Embryonic facial prominence (tissue), 1 donor: ENCODE data around the gene UBAP1.
"Not testable (repeated sequence)": the region's sequence is repeated elsewhere in the genome, so short reads cannot be mapped to it uniquely, and the experiment has no call there.

Experiments
- DNase-seq: peaks from one replicate; pipeline ENCODE4 v3.0.0-alpha.2; 2016; ENCODE audit errors: extremely low spot score

Gene UBAP1

DNA sequence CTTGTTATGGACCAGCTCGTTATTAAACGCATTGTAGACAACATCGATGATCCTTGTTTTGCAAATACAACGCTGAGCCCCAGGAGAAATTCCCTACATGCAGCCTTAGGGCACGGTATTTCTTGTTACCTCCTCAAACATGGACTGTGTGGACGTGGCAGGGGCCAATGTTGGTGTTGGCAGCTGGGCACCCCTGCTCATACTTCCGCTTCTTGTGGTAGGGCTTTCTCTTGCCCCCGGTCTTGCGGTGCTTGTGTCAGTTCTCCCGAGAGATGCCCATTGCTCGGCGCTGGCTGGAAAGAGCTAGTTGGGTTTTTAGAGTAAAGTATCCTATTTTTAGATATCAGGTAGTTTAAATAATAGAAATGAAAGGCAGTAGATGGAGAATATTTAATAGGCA lies 45.5 kb downstream of the UBAP1 start:
- DNase-seq, result no peak

DNA sequence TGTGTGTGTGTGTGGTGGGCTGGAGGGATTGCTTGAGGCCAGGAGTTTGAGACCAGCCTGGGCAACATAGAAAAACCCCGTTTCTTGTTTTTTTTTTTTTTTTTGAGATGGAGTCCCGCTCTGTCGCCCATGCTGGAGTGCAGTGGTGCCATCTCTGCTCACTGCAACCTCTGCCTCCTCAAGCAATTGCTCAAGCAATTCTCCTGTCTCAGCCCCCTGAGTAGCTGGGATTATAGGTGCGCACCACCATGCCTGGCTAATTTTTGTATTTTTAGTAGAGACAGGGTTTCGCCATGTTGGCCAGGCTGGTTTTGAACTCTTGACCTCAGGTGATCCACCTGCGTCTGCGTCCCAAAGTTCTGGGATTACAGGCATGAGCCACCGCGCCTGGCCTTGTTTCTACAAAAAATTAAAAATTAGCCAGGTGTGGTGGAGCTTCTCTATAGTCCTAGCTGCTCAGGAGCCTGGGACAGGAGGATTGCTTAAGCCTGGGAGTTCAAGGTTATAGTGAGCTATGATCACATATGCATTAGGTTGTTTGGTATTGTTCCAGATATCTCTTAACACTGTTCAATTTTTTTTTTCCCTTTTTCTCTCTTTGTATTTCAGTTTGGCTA lies 47.4 kb downstream of the UBAP1 start:
- DNase-seq, result not testable (repeated sequence)

DNA sequence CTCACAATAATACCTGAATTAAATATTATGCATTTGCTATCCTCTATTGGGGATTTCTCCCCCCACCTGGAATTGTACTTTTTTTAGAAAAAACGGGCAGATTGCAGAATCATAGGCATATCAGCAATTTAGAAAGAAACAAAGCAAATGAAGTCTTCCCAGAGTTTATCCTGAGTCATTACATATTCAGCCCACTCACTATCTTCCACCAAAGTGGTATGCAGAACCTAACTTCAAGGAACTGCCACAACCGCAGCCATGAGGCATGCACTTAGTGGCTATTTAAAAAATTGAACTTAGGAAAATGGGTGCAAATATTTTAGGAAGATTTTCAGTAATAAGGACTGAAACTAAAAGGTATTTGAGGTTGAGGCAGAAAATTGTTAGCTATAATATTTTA lies 48.6 kb downstream of the UBAP1 start:
- no peak for DNase-seq

DNA sequence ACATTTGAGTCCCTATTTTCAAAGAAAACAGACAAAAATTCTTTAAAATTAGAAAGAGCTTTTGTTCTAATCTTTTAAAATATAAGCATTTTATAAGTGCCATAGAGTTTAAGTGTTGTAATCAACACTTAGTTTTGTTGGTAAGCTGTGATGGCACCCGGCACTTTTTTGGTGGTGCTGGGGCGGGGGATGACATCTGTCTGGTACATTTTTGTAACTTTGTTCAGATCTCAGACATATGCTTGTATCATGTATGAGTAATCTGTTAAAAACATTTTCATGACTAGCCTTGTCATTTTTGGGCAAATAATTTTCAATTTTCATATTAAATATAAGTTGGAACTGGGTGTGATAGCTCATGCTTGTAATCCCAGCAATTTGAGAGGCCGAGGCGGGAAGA lies 51.7 kb downstream of the UBAP1 start:
- DNase-seq, result no peak

DNA sequence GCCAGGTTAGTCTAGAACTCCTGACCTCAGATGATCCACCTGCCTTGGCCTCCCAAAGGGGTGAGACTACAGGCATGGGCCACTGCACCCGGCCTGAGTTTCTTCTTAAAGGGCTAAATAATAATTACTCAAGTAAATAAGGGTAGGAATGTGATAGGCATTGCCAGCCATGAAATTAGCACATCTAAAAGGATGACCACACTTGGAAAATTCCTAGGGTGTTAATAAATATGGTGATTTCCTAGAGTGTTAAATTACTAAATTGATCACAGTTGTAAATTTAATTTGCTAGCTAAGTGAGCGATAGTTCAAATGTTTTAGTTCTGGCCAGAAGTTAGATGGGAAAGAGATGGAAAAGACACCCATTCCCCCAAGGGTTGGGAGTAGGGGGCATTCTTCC lies 53.4 kb downstream of the UBAP1 start:
- no peak for DNase-seq

DNA sequence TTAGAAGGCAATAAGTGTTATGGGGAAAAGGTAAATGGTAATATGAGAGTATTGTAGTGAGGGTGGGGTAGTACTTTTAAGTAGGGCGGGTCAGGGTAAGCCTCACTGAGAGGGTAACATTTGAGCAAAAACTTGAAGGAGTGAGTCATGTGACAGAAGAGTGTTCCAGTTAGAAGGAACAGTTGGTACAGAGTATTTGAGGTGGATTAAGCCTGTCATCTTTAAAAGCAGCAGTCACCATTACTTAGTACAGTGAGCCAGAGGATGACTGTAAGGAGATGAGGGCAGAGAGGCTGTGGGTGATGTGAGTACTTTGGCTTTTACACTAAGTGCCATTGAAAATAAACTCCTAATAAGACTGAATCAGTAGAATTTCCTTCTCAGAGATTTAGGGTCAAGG lies 54.8 kb downstream of the UBAP1 start:
- no peak for DNase-seq

DNA sequence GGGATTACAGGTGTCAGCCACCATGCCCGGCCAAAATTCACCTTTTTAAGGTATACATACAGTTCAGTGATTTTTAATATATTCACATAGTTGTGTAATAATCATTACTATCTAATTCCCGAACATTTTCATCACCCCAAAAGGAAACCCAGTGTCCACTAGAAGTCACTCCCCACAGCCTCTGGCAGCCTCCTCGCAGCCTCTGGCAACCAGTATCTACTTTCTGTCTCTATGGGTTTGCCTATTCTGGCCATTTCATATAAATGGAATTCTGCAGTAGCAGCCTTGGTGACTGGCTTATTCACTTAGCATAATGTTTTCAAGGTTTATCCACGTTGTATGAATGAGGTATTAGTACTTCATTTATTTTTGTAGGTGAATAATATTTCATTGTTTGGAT lies 59.0 kb downstream of the UBAP1 start:
- DNase-seq, result no peak

DNA sequence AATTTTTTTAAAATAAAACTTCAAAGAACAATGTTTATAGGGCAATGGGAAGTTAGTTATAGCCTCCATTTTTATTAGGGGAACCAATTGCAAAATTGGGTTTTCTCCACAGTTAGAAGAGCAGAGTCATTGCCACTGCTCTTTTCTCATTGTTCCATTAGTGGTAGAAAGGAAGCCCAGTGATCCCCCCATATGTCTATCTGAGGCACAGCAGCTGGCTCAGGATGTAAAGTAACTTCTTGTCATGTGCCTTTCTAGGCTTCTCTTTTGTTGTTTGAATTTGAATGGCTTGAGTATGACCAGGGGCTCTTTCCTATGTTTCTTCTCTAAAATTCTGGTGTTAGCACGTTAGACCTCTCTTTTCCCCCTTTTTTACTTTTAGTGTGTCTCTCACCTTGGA lies 61.2 kb downstream of the UBAP1 start:
- no peak for DNase-seq

DNA sequence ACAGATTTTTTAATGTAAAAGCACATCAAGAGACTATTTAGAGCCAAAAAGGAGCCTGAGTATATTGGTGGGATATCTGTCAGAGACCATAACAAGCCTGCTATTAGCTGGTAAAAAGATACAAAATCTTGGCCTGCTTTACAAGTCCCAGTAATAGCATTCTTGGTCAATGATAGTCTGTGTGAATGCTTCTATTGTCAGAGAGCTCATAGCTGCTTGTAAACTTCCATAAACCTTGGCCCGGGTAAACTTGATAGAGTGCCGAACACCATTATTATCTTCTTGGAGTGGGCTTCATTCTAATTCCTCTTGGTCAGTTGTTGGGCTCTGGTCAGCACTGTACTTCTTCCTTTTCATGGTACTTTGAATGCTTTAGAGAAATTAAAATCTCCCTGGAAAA lies 64.0 kb downstream of the UBAP1 start:
- DNase-seq, result no peak

DNA sequence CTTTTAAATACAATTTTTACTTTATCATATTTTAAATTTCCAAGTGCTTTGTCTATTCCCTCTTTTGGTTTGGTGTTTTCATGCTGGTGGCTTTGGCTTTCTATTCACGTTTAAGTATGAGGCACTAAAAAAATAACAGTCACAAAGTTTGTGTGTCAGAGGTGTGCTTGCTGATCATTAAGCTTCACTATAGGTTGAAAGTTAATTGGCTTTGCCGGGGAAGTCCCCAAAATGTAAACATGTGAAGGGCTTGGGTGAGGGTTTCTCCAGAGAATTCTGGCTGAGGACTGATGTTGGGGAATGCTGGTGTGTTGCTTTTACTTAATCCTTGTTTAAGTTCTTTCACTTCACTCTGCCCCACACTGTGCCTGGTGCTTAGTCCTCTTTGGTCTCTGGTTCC lies 66.4 kb downstream of the UBAP1 start:
- not testable (repeated sequence) for DNase-seq

DNA sequence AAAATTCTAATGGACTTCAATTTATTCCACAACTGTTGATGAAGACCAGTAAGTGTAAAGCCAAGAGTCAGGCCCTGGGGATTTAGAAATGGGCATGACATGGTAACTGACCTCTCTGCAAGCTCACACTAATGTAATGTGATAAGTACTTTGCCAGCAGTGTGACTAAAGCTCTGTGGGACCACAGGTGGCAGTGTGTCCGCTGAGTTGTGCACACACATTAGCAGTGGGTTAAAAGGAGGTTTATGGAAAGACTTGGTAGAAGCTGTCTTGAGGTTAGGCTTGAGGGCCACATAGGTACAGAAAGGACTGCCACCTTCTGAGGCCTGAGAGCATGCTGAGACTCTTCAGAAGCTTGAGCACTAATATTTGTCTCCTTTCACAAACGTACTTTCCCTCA lies 67.6 kb downstream of the UBAP1 start:
- DNase-seq, result no peak

DNA sequence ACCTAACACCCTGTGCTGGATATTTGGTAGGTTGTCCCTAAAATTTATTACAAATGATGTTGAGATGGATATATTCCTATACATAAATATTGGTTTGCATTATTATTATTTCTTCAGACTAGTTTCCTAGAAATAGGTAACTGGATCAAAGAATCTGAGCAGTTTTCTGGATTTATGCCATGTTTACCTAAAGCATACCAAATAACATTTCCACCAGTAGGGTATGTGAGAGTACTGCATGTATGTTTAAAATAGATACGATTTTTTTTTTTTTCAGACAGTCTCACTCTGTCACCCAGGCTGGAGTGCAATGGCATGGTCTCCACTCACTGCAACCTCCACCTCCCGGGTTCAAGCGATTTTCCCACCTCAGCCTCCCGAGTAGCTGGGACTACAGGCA lies 68.9 kb downstream of the UBAP1 start:
- DNase-seq, result not testable (repeated sequence)

DNA sequence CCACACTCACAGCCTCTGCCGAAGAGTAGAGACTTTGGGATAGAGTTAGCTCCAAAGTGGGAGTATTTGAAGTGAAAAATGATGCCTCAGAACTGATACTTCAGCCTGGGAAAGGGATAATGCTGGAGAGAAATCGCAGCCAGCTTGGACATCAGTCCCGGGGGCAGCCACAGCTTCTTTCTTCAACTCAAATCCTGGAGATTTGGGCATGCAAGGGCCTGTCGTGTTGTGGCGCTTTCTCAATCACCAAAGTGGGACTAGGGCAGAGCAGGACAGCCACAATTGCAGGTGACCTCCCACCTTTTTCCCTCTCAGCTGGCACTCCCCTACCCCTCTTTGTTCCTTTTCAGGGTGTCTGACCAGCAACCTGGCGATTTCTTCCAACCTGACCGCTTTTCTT lies 70.4 kb downstream of the UBAP1 start:
- no peak for DNase-seq

DNA sequence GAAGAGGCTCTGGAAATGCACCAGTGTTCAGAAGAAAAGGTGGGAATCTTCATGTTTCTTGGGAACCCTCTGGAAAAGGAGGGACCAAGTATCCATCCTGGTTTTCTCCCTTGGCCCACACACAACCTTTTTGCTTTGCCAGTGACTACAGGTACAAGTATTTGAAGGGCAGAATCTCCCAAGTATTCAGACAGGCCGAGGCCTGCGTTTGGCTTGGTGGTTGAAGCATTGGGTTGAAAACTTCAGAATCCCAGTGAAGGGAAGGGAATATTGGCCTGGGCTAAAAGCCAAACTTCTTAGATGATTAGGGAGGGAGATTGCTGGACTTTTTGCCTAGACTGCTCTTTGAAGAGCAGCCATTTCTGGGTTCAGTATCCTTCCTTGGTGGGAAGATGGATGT lies 71.9 kb downstream of the UBAP1 start:
- DNase-seq, result no peak

DNA sequence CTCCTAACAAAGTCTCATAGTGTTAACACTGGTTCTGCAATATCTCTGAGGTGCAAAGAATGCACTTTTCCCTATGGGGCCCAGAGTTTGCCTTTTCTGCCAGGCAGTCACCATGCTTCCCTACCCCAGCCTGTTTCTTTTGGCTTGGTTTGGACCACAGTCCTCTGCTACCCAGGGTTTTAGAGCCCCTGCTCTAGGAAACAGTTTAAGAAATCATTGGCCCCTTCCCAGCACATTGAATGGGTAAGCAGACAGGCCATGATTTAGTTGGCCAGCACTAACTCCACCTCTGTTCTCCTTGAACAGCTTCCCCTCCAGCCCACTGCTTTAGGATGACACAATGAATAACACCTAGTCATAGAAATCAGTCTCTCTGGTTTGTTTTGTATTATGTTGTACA lies 73.2 kb downstream of the UBAP1 start:
- no peak for DNase-seq

DNA sequence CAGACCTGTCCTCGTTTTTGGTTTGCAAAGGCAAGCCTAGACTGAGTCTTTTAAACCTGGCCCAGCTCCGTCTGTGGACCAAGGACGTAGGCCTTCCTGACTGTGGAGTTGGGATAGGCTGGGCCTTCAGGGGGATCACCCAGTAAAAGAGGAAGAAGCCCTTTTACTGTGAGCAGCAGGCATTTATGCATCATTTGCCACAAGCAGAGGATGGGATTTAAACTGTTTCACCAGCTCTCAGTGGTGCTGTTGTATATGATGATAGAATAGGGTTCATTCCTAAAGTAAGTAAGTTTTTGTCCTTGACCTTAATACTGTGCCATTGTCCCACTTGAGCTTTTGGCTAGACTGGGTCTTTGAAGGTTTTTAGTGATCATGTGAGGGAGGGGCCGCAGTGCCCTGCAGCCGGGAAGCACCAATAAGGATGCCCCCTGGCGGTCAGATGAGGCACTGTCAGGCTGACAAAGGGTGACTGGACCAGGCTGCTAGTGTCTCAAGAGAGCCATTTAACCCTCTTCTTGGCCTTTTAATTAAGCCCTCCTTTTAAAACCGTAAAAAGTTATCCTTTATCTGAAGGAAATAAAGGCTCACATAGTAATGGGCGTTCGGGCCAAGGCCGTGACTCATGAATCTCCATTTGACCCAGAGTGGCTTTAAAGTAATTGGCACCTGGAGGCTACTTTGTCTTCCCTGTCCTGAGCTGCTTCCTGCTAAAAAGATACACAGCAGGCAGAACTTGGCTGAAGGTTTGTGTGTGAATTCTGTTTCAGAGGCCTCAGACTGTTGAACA lies 74.0 kb downstream of the UBAP1 start:
- DNase-seq, result no peak

DNA sequence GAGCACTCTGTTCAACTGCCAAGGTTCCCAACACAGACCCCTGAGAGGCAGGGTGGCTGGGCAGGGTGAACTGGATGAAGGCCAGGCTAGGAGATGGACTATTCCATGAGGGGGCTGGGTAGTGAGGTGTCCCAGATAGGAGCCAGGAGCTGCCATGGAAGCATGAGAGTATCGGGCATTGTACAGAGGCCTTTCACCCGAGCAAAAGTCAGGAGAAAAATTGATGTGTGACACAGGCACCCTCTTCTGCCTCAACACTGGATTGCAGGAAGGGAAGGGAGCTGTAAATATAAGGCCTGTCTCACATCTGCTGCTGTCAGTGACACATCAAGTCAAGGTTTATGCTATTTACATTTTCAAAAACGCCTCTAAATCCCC lies 74.6 kb downstream of the UBAP1 start:
- DNase-seq, result no peak

DNA sequence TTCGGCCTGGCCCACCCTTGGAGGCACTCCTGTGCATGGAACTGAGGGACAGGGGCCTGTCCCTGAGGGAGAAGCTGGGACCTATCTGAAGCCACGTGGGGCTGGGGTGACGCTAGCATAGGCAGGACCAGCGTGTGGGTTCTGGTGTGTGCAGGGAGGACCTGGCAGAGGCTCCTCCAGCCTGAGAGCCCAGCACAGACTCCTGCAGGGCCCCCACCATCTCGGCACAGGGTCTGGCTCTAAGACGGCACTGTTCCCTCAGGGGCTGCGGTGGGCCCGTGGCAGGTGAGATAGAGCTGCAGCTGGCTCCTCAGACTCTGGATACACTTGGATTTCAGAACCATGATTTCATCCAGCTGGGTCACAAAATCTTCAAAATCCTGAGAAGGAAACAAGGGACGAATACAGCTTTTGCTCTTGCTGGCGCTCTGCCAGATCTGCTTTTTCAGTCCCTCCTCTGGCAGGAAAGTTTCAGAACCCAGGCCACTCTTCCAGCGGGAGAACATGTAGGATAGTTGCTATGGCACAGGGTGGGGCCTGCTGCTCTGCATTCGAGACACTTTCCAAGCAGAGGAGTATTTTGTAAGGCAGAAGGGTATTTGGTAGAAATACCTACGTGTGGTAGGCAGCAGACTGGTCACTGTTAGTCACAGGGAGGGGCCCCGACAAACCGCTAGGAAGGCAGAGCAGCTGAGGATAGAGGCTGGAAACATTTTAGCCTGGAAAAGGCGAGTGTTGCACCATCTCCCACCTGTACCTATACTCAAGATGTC lies 75.5 kb downstream of the UBAP1 start:
- no peak for DNase-seq

DNA sequence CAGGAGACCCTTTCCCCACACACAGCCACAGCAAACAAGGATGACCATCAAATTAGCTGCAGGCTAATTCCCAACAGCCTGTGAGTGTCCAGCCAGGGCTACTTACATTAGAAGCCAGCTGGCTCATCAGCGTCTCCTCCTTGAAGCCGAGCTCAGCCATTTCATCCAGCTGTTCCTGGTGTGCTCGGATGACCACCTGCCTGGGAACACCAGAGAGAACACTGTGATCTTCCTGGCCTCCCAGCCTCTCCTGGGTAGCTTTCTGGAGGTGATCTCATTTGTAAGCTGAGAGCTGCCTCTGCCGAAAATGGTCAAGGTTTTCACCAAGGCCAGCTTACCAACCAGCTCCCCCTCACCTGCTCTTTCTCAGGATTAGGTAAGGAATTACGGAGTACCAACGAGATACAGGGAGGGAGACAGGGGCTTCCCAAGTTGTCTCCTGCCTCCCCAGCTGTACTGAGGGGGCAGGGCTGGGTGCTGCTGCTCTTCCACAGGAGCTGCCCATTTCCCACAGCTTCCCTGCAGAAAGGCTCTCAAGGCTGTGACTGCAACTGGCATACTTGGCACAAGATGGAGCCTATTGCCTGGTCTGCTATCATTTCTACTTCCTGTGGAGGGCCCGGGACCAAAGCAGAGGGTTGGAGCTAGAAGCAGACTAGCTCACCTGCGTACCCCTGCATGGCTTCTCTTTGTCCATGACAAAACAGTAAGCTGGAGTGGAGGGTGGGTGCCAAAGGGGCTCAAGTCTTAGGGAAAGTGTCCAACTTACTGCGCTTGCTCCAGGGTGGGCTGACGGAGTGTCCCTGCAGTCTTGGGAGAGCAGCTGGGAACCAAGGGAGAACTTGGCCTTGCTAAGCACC lies 76.4 kb downstream of the UBAP1 start:
- no peak for DNase-seq

DNA sequence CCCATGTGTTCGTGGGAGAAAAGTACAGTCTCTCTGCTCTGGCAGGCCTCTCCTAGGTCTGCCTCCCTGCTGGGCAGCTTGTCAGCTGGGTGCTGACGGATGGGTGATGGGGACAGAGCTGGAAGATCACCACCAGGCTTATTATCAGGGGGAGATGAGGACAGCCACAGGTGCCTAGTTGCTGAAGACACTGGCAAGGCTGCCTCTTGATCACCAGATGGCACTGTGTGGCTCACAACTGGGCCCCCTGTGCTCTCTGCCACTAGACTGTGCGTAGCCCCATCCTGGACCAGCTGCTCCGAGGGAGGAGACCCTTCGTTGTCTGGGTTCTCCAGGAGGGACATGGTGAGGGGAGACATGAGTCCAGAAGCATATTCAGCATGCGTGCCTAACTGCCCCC lies 77.3 kb downstream of the UBAP1 start:
- DNase-seq, result no peak

DNA sequence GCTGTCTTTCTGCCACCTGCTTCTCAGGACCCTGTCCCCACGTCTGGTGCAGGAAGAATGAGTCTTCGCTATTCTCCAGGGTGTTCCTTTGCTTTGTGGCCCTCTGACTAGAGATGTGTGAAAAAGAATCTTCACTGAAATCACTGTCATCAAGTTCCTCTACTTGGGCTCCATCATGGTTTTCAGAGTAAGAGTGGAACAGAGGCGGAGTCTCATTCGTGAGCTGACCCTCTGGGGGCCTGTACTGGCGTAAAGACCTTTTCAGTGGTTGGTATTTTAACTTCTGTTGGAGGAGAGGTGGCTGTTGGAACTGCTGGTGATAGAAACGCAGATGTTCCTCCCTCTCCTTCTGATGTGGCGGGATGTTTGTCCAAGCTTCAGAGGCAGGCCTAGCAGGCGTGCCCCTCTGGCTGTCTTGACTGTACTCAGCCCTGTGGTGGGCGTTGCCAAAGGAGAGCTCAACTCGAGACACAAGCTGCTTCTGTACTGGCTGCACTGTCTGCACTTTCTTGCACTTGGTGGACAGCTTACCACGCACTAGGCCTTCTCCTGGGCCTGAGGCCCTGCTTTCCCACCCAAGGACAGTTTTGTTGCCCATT lies 78.2 kb downstream of the UBAP1 start:
- DNase-seq, result no peak

DNA sequence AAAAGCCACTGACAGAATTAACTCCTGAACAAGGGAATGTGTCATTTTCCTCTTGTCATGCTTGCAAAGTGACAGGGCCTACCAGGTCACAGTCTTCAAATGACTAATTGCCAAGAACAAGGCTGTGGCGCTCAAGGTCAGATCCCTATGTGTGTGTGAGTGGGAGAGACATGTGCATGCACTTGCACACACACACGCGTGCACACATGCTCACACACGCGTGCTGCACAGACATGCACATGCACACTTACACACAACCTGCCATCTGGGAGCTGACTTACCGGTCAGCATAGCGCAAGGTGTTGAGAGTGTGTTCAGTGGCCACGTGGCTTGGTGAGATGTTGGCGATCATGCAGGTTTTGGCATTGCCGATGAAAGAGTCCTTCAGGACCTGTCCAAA lies 80.5 kb downstream of the UBAP1 start:
- DNase-seq, result no peak
